SK-N-SH (cell line): ENCODE results near the gene CEP85. TPM values are rescaled to one million over a fixed set of nuclear protein-coding genes. Genes with fewer than 3 reads are reported as not detected.

ENCODE experiments used
- CTCF ChIA-PET: fragments of 300-600, 350-600 bp; formaldehyde crosslinking; extraction: SDS; loops from one replicate; lab custom pipeline; 2021; lab: Yijun Ruan, JAX
- POLR2A ChIA-PET: fragments of 350-600 bp; sonication (Branson Sonifier 250); formaldehyde crosslinking; extraction: SDS; loops from one replicate; lab custom pipeline; 2020; ENCODE audit warnings: antibody characterized with exemption, inconsistent platforms; lab: Yijun Ruan, JAX
- DNase-seq: peaks from one replicate; pipeline ENCODE4 v3.0.0; 2012
- H2AFZ ChIP-seq: fragments of 200-600 bp; sonication (generic); 2 replicates; pipeline ENCODE4 v1.8.1; 2016; ENCODE audit warnings: antibody characterized with exemption, mild to moderate bottlenecking, low read depth
- H3F3A ChIP-seq: fragments of 200-600 bp; sonication (generic); replicated peaks from 2 replicates; pipeline ENCODE3; 2016; ENCODE audit warnings: antibody characterized with exemption, mild to moderate bottlenecking; ENCODE audit not compliant: insufficient read depth
- H3K27ac ChIP-seq, 2 experiments: fragments of 200-500 bp in 1 of 2; fragments of 200-600 bp in 1 of 2; sonication (Bioruptor generic) in 1 of 2; sonication (generic), shearing (Covaris generic) in 1 of 2; 2 replicates each; pipeline versions ENCODE4 v1.5.1 to v1.6.1; 2014 to 2016; ENCODE audit warnings: low read depth in 2 of 2, inconsistent platforms in 1 of 2, low read length in 1 of 2, mild to moderate bottlenecking in 1 of 2, mixed read lengths in 1 of 2
- H3K27me3 ChIP-seq: fragments of 200-600 bp; sonication (generic), shearing (Covaris generic); 2 replicates; pipeline ENCODE4 v1.6.1; 2016; ENCODE audit warnings: mixed run types; ENCODE audit not compliant: insufficient read depth
- H3K36me3 ChIP-seq, 2 experiments: fragments of 200-500 bp in 1 of 2; fragments of 200-600 bp in 1 of 2; sonication (Bioruptor generic) in 1 of 2; sonication (generic) in 1 of 2; replicated peaks in 1 of 2; 2 replicates each; pipeline versions ENCODE3 to v1.5.1; 2014 to 2016; ENCODE audit warnings: low read length in 1 of 2, mild to moderate bottlenecking in 1 of 2; ENCODE audit not compliant: insufficient read depth in 2 of 2, control insufficient read depth in 1 of 2
- H3K4me1 ChIP-seq, 2 experiments: fragments of 200-500 bp in 1 of 2; fragments of 200-600 bp in 1 of 2; sonication (Bioruptor generic) in 1 of 2; sonication (generic), shearing (Covaris generic) in 1 of 2; 2 replicates each; pipeline versions ENCODE4 v1.5.1 to v1.6.1; 2014 to 2016; ENCODE audit warnings: low read depth in 1 of 2, low read length in 1 of 2, mixed run types in 1 of 2; ENCODE audit not compliant: insufficient read depth in 2 of 2, control insufficient read depth in 1 of 2
- H3K4me2 ChIP-seq: fragments of 200-600 bp; sonication (generic), shearing (Covaris generic); 2 replicates; pipeline ENCODE4 v1.6.1; 2017; ENCODE audit warnings: mixed run types
- H3K4me3 ChIP-seq, 2 experiments: fragments of 200-500 bp in 1 of 2; fragments of 200-600 bp in 1 of 2; sonication (Bioruptor generic) in 1 of 2; sonication (generic), shearing (Covaris generic) in 1 of 2; 2 replicates each; pipeline versions ENCODE4 v1.5.1 to v1.8.1; 2014 to 2016; ENCODE audit warnings: low read depth in 2 of 2, inconsistent platforms in 1 of 2, low read length in 1 of 2, mild to moderate bottlenecking in 1 of 2, mixed read lengths in 1 of 2, moderate library complexity in 1 of 2
- H3K79me2 ChIP-seq: fragments of 200-600 bp; sonication (generic); 2 replicates; pipeline ENCODE4 v1.8.1; 2017; ENCODE audit warnings: mild to moderate bottlenecking; ENCODE audit not compliant: insufficient read depth
- H3K9ac ChIP-seq: fragments of 200-600 bp; sonication (generic); 2 replicates; pipeline ENCODE4 v1.6.1; 2017; ENCODE audit warnings: mixed run types
- H3K9me2 ChIP-seq: fragments of 200-600 bp; sonication (generic); 2 replicates; pipeline ENCODE4 v1.6.1; 2017; ENCODE audit warnings: mixed run types
- H3K9me3 ChIP-seq: fragments of 200-600 bp; sonication (generic); 2 replicates; pipeline ENCODE4 v1.6.1; 2017; ENCODE audit warnings: mixed run types, mild to moderate bottlenecking, moderate library complexity
- H4K20me1 ChIP-seq: fragments of 200-600 bp; sonication (generic); 2 replicates; pipeline ENCODE4 v1.6.1; 2017; ENCODE audit warnings: mild to moderate bottlenecking, mixed run types; ENCODE audit not compliant: insufficient read depth
- CHD2 ChIP-seq: fragments of 150-350 bp; IDR thresholded peaks from 2 replicates; pipeline ENCODE4 v1.6.1; 2018; ENCODE audit warnings: low read length; ENCODE audit not compliant: partially characterized antibody
- EZH2phosphoT487 ChIP-seq: fragments of 200-600 bp; sonication (generic); IDR thresholded peaks from 2 replicates; pipeline ENCODE4 v1.6.1; 2017; ENCODE audit warnings: low read depth, mixed run types, mild to moderate bottlenecking, antibody characterized with exemption, moderate library complexity, borderline replicate concordance
- FOSL2 ChIP-seq: IDR thresholded peaks from 2 replicates; pipeline ENCODE4 v1.4.0; 2012; ENCODE audit warnings: low read depth, mild to moderate bottlenecking, moderate library complexity, borderline replicate concordance
- FOXJ3 ChIP-seq: sonication (generic); formaldehyde crosslinking; IDR thresholded peaks from 2 replicates; pipeline ENCODE4 v1.5.1; 2020; ENCODE audit warnings: mild to moderate bottlenecking, missing genetic modification reagents
- FOXM1 ChIP-seq: IDR thresholded peaks from 2 replicates; pipeline ENCODE4 v1.4.0; 2012; ENCODE audit warnings: low read depth, mild to moderate bottlenecking
- GABPA ChIP-seq: IDR thresholded peaks from 2 replicates; pipeline ENCODE4 v1.4.0; 2012; ENCODE audit warnings: low read depth, mild to moderate bottlenecking
- MEF2A ChIP-seq: IDR thresholded peaks from 2 replicates; pipeline ENCODE4 v1.4.0; 2012; ENCODE audit warnings: low read depth, borderline replicate concordance
- NFIC ChIP-seq: IDR thresholded peaks from 2 replicates; pipeline ENCODE4 v1.4.0; 2012; ENCODE audit warnings: borderline replicate concordance
- POLR2AphosphoS5 ChIP-seq: IDR thresholded peaks from 2 replicates; pipeline ENCODE4 v1.6.1; 2012; ENCODE audit warnings: low read depth, low read length
- RAD21 ChIP-seq: IDR thresholded peaks from 2 replicates; pipeline ENCODE4 v1.6.1; 2012; ENCODE audit warnings: mild to moderate bottlenecking, low read length
- RXRA ChIP-seq: IDR thresholded peaks from 2 replicates; pipeline ENCODE4 v1.4.0; 2012; ENCODE audit warnings: low read depth, mild to moderate bottlenecking, borderline replicate concordance
- SMC3 ChIP-seq: IDR thresholded peaks from 2 replicates; pipeline ENCODE4 v1.6.1; 2012; ENCODE audit warnings: low read depth, low read length, improper control_type of control experiment
- TCF12 ChIP-seq: IDR thresholded peaks from 2 replicates; pipeline ENCODE4 v1.4.0; 2012
- TEAD4 ChIP-seq: IDR thresholded peaks from 2 replicates; pipeline ENCODE4 v1.4.0; 2012; ENCODE audit warnings: mild to moderate bottlenecking, borderline replicate concordance; ENCODE audit not compliant: insufficient read depth
- YY1 ChIP-seq: IDR thresholded peaks from 2 replicates; pipeline ENCODE4 v1.4.0; 2012; ENCODE audit warnings: low read depth, mild to moderate bottlenecking
- WGBS: methylation state at CpG from one replicate; pipeline ENCODE4 v1.1.6; 2017; ENCODE audit warnings: low lambda C conversion rate; 5-methylcytosine and 5-hydroxymethylcytosine counted together
- polyA plus RNA-seq, 3 experiments: library from polyadenylated mRNA; depleted of rRNA; stranded (reverse); fragments of >200 nt; gene quantifications; 2 replicates each; pipeline ENCODE4 v1.2.3, GENCODE V29; 2012
- TF ChIP-seq, protein P1 (sequence below): IDR thresholded peaks from 2 replicates; pipeline ENCODE4 v1.4.0; 2012; ENCODE audit warnings: low read depth
- TF ChIP-seq, protein P2 (sequence below): IDR thresholded peaks from 2 replicates; pipeline ENCODE4 v1.4.0; 2012; ENCODE audit warnings: low read depth, borderline replicate concordance
- TF ChIP-seq, protein P3 (sequence below): IDR thresholded peaks from 2 replicates; pipeline ENCODE4 v1.4.0; 2012; ENCODE audit warnings: low read depth, borderline replicate concordance
- TF ChIP-seq, protein P4 (sequence below): fragments of 150-350 bp; IDR thresholded peaks from 2 replicates; pipeline ENCODE4 v1.6.1; 2017; ENCODE audit warnings: antibody characterized with exemption, low read length, low read depth, borderline replicate concordance
- TF ChIP-seq, protein P5 (sequence below): IDR thresholded peaks from 2 replicates; pipeline ENCODE4; 2012
- TF ChIP-seq, protein P6 (sequence below): IDR thresholded peaks from 2 replicates; pipeline ENCODE4 v1.6.1; 2012; ENCODE audit warnings: mild to moderate bottlenecking, low read depth, low read length, moderate library complexity

CEP85 gene
- polyA plus RNA-seq, 1 of the 3 experiments (the other 2 are of a cell fraction): 12.1 TPM

DNA sequence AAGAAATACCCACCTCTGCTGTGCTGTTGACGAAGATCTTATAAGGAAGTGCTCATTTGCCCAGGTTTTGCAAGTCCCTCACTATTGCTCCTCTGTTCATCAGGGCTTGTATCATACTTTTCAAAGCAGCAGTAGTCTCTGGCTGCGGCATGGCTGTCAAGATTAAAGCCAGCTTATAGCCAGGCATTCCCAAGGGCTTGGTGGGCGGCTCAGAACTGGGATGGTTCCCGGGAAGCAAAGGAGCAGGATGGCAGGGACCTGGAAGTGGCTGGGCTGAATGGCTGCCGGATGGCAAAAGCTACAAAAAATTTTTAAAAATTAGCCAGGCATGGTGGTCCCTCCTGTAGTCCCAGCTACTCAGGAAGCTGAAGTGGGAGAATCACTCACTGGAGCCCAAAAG lies 29.2 kb downstream of the CEP85 start:
- TF ChIP-seq, protein P1, sequence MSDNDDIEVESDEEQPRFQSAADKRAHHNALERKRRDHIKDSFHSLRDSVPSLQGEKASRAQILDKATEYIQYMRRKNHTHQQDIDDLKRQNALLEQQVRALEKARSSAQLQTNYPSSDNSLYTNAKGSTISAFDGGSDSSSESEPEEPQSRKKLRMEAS: no peak
- TF ChIP-seq FOXJ3 (CRISPR knock-in tag) (no peak), TCF12 (no peak), FOSL2 (no peak), FOXM1 (no peak), GABPA (no peak), POLR2AphosphoS5 (no peak), EZH2phosphoT487 (no peak), RAD21 (no peak), RXRA (no peak), MEF2A (no peak), TEAD4 (no peak), SMC3 (no peak), NFIC (no peak)
- TF ChIP-seq, protein P2, sequence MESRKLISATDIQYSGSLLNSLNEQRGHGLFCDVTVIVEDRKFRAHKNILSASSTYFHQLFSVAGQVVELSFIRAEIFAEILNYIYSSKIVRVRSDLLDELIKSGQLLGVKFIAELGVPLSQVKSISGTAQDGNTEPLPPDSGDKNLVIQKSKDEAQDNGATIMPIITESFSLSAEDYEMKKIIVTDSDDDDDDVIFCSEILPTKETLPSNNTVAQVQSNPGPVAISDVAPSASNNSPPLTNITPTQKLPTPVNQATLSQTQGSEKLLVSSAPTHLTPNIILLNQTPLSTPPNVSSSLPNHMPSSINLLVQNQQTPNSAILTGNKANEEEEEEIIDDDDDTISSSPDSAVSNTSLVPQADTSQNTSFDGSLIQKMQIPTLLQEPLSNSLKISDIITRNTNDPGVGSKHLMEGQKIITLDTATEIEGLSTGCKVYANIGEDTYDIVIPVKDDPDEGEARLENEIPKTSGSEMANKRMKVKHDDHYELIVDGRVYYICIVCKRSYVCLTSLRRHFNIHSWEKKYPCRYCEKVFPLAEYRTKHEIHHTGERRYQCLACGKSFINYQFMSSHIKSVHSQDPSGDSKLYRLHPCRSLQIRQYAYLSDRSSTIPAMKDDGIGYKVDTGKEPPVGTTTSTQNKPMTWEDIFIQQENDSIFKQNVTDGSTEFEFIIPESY: no peak
- TF ChIP-seq, protein P3, sequence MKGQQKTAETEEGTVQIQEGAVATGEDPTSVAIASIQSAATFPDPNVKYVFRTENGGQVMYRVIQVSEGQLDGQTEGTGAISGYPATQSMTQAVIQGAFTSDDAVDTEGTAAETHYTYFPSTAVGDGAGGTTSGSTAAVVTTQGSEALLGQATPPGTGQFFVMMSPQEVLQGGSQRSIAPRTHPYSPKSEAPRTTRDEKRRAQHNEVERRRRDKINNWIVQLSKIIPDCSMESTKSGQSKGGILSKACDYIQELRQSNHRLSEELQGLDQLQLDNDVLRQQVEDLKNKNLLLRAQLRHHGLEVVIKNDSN: no peak
- Histone ChIP-seq H3K79me2 (no peaks in the 10 kb centered on the region), H3K4me1 (no peaks in the 10 kb centered on the region), H3K9me2 (no peaks in the 10 kb centered on the region), H3K4me2 (no peak overlapping the region), H3K9me3 (no peaks in the 10 kb centered on the region), H2AFZ (no peak overlapping the region), H3F3A (no peaks in the 10 kb centered on the region), H4K20me1 (no peaks in the 10 kb centered on the region), H3K4me3 (no peak overlapping the region), H3K9ac (no peak overlapping the region), H3K36me3 (peaks cover 15 to 24% of the 10 kb centered on the region in 2 experiments), H3K27ac (no peak overlapping the region), H3K27me3 (no peaks in the 10 kb centered on the region)
- POLR2A ChIA-PET: no interaction called here
- no peak for DNase-seq
- 95% methylated on average over 5 of the region's 5 CpGs for WGBS
- CTCF ChIA-PET: interaction anchor here (1.0 to 2.2 kb wide), 4 partner anchors 13 to 58 kb away, joined by 3 to 8 read pairs (median 4); partner anchors contain the start of genes CEP85 and SH3BGRL3

DNA sequence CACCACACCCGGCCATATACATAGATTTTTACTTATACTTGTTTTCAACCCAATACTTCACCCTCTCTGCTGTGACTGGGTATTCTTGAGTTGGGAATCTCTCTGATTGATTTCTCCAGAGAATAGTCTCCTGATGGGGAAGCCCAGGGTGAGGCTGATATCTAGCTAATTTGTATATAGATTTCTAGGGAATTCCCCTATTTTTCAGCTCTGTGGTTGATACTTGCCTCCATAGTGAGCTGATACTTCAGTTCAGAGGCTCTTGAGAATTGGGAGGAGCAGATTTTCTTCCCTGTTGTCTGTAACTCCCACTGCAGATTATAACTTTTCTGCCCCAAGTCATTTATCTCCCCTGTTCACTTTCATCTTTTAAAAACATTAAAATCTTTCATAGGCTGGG lies 31.4 kb downstream of the CEP85 start:
- WGBS: 100% methylated on average over 1 of the region's 1 CpG
- TF ChIP-seq, protein P4, sequence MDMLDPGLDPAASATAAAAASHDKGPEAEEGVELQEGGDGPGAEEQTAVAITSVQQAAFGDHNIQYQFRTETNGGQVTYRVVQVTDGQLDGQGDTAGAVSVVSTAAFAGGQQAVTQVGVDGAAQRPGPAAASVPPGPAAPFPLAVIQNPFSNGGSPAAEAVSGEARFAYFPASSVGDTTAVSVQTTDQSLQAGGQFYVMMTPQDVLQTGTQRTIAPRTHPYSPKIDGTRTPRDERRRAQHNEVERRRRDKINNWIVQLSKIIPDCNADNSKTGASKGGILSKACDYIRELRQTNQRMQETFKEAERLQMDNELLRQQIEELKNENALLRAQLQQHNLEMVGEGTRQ: no peak
- TF ChIP-seq, protein P5, sequence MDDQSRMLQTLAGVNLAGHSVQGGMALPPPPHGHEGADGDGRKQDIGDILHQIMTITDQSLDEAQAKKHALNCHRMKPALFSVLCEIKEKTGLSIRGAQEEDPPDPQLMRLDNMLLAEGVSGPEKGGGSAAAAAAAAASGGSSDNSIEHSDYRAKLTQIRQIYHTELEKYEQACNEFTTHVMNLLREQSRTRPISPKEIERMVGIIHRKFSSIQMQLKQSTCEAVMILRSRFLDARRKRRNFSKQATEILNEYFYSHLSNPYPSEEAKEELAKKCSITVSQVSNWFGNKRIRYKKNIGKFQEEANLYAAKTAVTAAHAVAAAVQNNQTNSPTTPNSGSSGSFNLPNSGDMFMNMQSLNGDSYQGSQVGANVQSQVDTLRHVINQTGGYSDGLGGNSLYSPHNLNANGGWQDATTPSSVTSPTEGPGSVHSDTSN: no peak
- TF ChIP-seq, protein P6, sequence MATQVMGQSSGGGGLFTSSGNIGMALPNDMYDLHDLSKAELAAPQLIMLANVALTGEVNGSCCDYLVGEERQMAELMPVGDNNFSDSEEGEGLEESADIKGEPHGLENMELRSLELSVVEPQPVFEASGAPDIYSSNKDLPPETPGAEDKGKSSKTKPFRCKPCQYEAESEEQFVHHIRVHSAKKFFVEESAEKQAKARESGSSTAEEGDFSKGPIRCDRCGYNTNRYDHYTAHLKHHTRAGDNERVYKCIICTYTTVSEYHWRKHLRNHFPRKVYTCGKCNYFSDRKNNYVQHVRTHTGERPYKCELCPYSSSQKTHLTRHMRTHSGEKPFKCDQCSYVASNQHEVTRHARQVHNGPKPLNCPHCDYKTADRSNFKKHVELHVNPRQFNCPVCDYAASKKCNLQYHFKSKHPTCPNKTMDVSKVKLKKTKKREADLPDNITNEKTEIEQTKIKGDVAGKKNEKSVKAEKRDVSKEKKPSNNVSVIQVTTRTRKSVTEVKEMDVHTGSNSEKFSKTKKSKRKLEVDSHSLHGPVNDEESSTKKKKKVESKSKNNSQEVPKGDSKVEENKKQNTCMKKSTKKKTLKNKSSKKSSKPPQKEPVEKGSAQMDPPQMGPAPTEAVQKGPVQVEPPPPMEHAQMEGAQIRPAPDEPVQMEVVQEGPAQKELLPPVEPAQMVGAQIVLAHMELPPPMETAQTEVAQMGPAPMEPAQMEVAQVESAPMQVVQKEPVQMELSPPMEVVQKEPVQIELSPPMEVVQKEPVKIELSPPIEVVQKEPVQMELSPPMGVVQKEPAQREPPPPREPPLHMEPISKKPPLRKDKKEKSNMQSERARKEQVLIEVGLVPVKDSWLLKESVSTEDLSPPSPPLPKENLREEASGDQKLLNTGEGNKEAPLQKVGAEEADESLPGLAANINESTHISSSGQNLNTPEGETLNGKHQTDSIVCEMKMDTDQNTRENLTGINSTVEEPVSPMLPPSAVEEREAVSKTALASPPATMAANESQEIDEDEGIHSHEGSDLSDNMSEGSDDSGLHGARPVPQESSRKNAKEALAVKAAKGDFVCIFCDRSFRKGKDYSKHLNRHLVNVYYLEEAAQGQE: no peak
- TF ChIP-seq CHD2 (no peak), RXRA (no peak), YY1 (no peak)

More for the DNA sequence above, 31.4 kb downstream of the CEP85 start:
- H3K4me2 ChIP-seq: no peak overlapping the region
- H3F3A ChIP-seq: no peaks in the 10 kb centered on the region
- no peaks in the 10 kb centered on the region for H3K9me2 ChIP-seq
- H3K79me2 ChIP-seq: no peaks in the 10 kb centered on the region
- H3K4me3 ChIP-seq: no peak overlapping the region
- no peaks in the 10 kb centered on the region for H3K27me3 ChIP-seq
- no peak overlapping the region for H3K27ac ChIP-seq
- H3K9ac ChIP-seq: no peak overlapping the region
- POLR2A ChIA-PET: interaction anchor here (0.7 kb wide), 1 partner anchor 144 kb away, joined by 3 read pairs; no protein-coding TSS in a partner anchor
- no peaks in the 10 kb centered on the region for H3K4me1 ChIP-seq
- H2AFZ ChIP-seq: no peak overlapping the region
- no peaks in the 10 kb centered on the region for H4K20me1 ChIP-seq
- no peak for DNase-seq
- H3K36me3 ChIP-seq: peaks cover 15 to 43% of the 10 kb centered on the region in 2 experiments
- CTCF ChIA-PET: interaction anchor here (1.3 to 2.7 kb wide), 5 partner anchors 10 to 56 kb away, joined by 3 to 10 read pairs (median 6); partner anchors contain the start of gene CEP85
- peaks cover 8% of the 10 kb centered on the region; the same call in 1 of the 2 replicates for H3K9me3 ChIP-seq
